ENCODE data around the gene PGBD5. TPM values are rescaled to one million over a fixed set of nuclear protein-coding genes. Genes with fewer than 3 reads are reported as not detected.
A peak's percentile ranks its signal among the peaks of the same experiment; 100 is the strongest.

Gene PGBD5
- total RNA-seq, 2 experiments from 2014 or later: not detected

DNA sequence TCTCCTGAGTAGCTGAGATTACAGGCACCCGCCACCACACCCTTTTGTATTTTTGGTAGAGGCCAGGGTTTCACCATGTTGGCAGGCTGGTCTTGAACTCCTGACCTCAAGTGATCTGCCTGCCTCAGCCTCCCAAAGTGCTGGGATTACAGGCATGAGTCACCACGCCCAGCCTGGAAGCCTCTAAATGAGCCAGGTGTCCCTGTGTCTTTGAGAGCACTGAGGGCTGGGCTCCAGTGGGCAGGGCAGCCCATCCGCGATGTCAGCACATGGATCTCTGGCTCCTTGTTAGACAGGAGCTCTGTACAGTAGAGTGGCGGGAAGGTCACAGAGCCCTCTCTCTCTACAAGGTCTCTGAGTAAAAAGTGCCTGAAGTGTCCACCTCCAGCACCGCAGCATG, 124.3 kb downstream of the PGBD5 start:
- CTCF ChIA-PET (ENCODE audit: unreplicated experiment): no interaction called here
- Histone ChIP-seq H3K9me2 (ENCODE audit: insufficient read depth, low read length) (no peaks in the 10 kb centered on the region), H3K4me2 (ENCODE audit: low read length) (no peak overlapping the region), H2AFZ (ENCODE audit: low read length) (no peak overlapping the region), H3K27ac (ENCODE audit: low read depth, low read length, poor library complexity, severe bottlenecking) (no peak overlapping the region), H3K9me3 (ENCODE audit: low read length) (no peaks in the 10 kb centered on the region), H3K4me3 (ENCODE audit: low read depth, low read length, poor library complexity, severe bottlenecking) (no peak overlapping the region), H3K79me2 (ENCODE audit: insufficient read depth, low read depth, low read length) (no peaks in the 10 kb centered on the region), H4K20me1 (ENCODE audit: insufficient read depth, low read length) (no peaks in the 10 kb centered on the region), H3K4me1 (ENCODE audit: insufficient read depth, low read length, poor library complexity, severe bottlenecking) (peaks cover 13% of the 10 kb centered on the region), H3K36me3 (ENCODE audit: insufficient read depth, low read length) (no peaks in the 10 kb centered on the region)
- intact Hi-C loops (cut with micrococcal nuclease; ENCODE audit: unreplicated experiment): loop anchor here (10.0 kb wide), 1 partner anchor 317 kb away; no protein-coding TSS in a partner anchor
- POLR2A ChIA-PET: no interaction called here
- no peak for DNase-seq (ENCODE audit: low spot score)
- no peak for TF ChIP-seq EZH2phosphoT487 (IDR thresholded peaks at IDR 0.05; ENCODE audit: borderline replicate concordance, low read depth, low read length)
- TF ChIP-seq, protein P1, sequence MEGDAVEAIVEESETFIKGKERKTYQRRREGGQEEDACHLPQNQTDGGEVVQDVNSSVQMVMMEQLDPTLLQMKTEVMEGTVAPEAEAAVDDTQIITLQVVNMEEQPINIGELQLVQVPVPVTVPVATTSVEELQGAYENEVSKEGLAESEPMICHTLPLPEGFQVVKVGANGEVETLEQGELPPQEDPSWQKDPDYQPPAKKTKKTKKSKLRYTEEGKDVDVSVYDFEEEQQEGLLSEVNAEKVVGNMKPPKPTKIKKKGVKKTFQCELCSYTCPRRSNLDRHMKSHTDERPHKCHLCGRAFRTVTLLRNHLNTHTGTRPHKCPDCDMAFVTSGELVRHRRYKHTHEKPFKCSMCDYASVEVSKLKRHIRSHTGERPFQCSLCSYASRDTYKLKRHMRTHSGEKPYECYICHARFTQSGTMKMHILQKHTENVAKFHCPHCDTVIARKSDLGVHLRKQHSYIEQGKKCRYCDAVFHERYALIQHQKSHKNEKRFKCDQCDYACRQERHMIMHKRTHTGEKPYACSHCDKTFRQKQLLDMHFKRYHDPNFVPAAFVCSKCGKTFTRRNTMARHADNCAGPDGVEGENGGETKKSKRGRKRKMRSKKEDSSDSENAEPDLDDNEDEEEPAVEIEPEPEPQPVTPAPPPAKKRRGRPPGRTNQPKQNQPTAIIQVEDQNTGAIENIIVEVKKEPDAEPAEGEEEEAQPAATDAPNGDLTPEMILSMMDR (conservative IDR thresholded peaks at IDR 0.05; ENCODE audit: low read length): no peak
- BruUV-seq (replicated peaks): no TSS peak

DNA sequence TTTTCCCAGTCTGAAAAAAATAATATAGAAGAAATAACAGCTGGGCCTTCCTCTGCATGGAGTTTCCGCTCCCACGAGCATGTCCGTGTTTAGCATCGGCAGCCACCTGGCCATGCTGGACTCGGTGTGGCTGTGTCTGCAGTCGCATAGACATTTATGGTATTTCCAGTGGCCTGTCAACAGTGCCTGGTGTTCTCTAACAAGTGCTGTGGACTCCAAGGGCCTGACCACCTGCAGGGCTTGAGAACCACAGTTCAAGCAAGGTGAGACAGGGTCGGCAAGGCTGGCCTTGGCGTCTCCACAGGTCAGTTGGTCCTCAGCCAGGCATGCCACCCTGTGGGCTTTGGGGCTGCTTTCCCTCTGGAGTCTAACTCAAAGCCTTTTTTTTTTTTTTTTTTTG, 124.8 kb downstream of the PGBD5 start:
- Histone ChIP-seq H3K79me2 (ENCODE audit: insufficient read depth, low read depth, low read length) (no peaks in the 10 kb centered on the region), H3K4me2 (ENCODE audit: low read length) (no peak overlapping the region; the same call in 1 of the 2 replicates), H3K9me3 (ENCODE audit: low read length) (no peaks in the 10 kb centered on the region), H3K4me1 (ENCODE audit: insufficient read depth, low read length, poor library complexity, severe bottlenecking) (peaks cover 13% of the 10 kb centered on the region), H3K9me2 (ENCODE audit: insufficient read depth, low read length) (no peaks in the 10 kb centered on the region), H4K20me1 (ENCODE audit: insufficient read depth, low read length) (no peaks in the 10 kb centered on the region), H3K4me3 (ENCODE audit: low read depth, low read length, poor library complexity, severe bottlenecking) (no peak overlapping the region), H3K36me3 (ENCODE audit: insufficient read depth, low read length) (no peaks in the 10 kb centered on the region), H2AFZ (ENCODE audit: low read length) (no peak overlapping the region), H3K27ac (ENCODE audit: low read depth, low read length, poor library complexity, severe bottlenecking) (no peak overlapping the region)
- POLR2A ChIA-PET: no interaction called here
- CTCF ChIA-PET (ENCODE audit: unreplicated experiment): no interaction called here
- DNase-seq (ENCODE audit: low spot score): no peak
- no peak for TF ChIP-seq EZH2phosphoT487 (IDR thresholded peaks at IDR 0.05; ENCODE audit: borderline replicate concordance, low read depth, low read length)
- TF ChIP-seq, protein P1 (conservative IDR thresholded peaks at IDR 0.05; ENCODE audit: low read length): no peak
- no TSS peak for BruUV-seq (replicated peaks)
- intact Hi-C loops (cut with micrococcal nuclease; ENCODE audit: unreplicated experiment): loop anchor here (10.0 kb wide), 1 partner anchor 317 kb away; no protein-coding TSS in a partner anchor

DNA sequence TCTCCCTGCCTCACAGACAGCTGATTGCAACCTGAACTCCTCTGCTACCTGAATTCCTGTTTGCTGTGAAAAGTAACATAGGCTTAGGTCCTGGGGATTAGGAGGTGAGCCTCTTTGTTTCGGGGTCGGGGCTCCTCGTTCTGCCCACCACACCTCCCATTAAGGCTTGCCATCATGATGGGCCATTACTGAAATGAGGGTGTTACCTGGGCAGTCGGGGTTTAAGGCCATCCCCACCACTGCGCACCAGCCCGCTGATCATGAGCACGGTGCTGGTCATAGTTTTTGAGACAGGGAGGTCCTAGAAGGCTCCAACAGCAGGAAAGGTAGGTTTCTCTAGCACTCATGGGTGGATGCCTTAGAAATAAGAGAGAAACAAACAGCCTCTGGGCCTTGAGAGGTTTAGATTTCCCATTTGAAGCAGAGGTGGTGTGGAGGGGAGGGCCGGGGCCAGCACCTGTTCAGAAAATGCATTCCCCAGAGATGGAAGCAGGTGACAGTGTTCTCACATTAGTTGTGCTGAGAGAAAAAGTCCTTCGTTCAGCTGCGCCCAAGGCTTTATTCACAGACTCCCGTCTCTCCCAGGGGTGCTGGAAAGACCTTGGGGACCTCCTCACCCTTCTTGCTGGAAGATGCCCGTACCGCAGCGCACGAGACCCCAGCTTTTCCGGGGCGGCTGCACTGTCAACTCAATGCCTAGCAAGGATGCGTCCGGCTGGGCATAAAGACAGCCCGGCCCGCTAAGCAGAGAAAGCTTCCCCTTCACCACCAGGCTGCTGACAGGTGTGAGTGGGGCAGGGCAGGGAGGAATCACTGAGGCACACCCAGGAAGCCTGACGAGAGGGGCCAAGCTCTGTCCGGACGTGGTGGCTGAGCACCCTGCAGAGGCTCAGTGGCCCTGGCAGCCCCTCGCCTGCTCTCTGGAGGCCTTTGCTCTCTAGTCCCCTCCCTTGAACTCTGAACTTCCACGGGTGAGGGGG, 125.5 kb downstream of the PGBD5 start:
- H3K4me1 ChIP-seq (ENCODE audit: insufficient read depth, low read length, poor library complexity, severe bottlenecking): peaks cover 9% of the 10 kb centered on the region
- no peak for TF ChIP-seq EZH2phosphoT487 (IDR thresholded peaks at IDR 0.05; ENCODE audit: borderline replicate concordance, low read depth, low read length)
- TF ChIP-seq, protein P1 (conservative IDR thresholded peaks at IDR 0.05; ENCODE audit: low read length): no peak
- H3K36me3 ChIP-seq (ENCODE audit: insufficient read depth, low read length): no peaks in the 10 kb centered on the region
- ChIA-PET POLR2A (no interaction called here), CTCF (ENCODE audit: unreplicated experiment) (no interaction called here)
- no peaks in the 10 kb centered on the region for H3K9me3 ChIP-seq (ENCODE audit: low read length)
- DNase-seq (ENCODE audit: low spot score): peak; percentile 35
- H3K79me2 ChIP-seq (ENCODE audit: insufficient read depth, low read depth, low read length): no peaks in the 10 kb centered on the region
- H3K27ac ChIP-seq (ENCODE audit: low read depth, low read length, poor library complexity, severe bottlenecking): no peak overlapping the region
- H2AFZ ChIP-seq (ENCODE audit: low read length): no peak overlapping the region; the same call in 1 of the 2 replicates
- H3K4me2 ChIP-seq (ENCODE audit: low read length): peak overlapping the region; percentile 21; the same call in 1 of the 2 replicates
- no TSS peak for BruUV-seq (replicated peaks)
- no peak overlapping the region for H3K4me3 ChIP-seq (ENCODE audit: low read depth, low read length, poor library complexity, severe bottlenecking)
- no peaks in the 10 kb centered on the region for H3K9me2 ChIP-seq (ENCODE audit: insufficient read depth, low read length)
- intact Hi-C loops (cut with micrococcal nuclease; ENCODE audit: unreplicated experiment): loop anchor here (10.0 kb wide), 1 partner anchor 316 kb away; no protein-coding TSS in a partner anchor
- H4K20me1 ChIP-seq (ENCODE audit: insufficient read depth, low read length): no peaks in the 10 kb centered on the region

All from OCI-LY7 (cell line).